HEK293 (cell line): Measurements from ENCODE around the gene IL9.

Experiments used
- CTCF ChIA-PET: fragments of 350-600 bp; formaldehyde crosslinking; extraction: SDS; loops from one replicate; lab custom pipeline; 2021; ENCODE audit warnings: antibody characterized with exemption; lab: Yijun Ruan, JAX
- POLR2A ChIA-PET: fragments of 300-600 bp; formaldehyde crosslinking; extraction: SDS; loops from one replicate; lab custom pipeline; 2020; ENCODE audit warnings: antibody characterized with exemption, inconsistent platforms; lab: Yijun Ruan, JAX
- H3K27ac ChIP-seq: fragments of 200-500 bp; sonication (Bioruptor generic); 2 replicates; pipeline ENCODE4 v1.5.1; 2014; ENCODE audit warnings: low read depth, low read length, control low read depth, inconsistent platforms; ENCODE audit errors: extremely low read depth
- H3K36me3 ChIP-seq, 2 experiments: fragments of 200-500 bp in 1 of 2; sonication (Bioruptor generic) in 1 of 2; 1 replicate in 1 of 2; 2 replicates in 1 of 2; pipeline ENCODE4 v1.5.1; 2014 to 2017; ENCODE audit warnings: inconsistent platforms in 2 of 2, low read length in 2 of 2; ENCODE audit not compliant: control insufficient read depth in 2 of 2, insufficient read depth in 1 of 2
- H3K4me1 ChIP-seq: fragments of 200-500 bp; sonication (Bioruptor generic); 2 replicates; pipeline ENCODE4 v1.5.1; 2014; ENCODE audit warnings: mild to moderate bottlenecking, low read length, inconsistent platforms; ENCODE audit not compliant: control insufficient read depth, insufficient read depth
- H3K4me3 ChIP-seq: 2 replicates; pipeline ENCODE4 v1.5.1; 2011; ENCODE audit warnings: low read depth, mild to moderate bottlenecking, control low read depth, low read length, moderate library complexity
- H3K9me3 ChIP-seq: fragments of 200-500 bp; sonication (Bioruptor generic); 2 replicates; pipeline ENCODE4 v1.5.1; 2014; ENCODE audit warnings: low read depth, low read length, inconsistent platforms; ENCODE audit not compliant: control insufficient read depth, insufficient read depth
- EGR2 ChIP-seq: fragments of 450-650 bp; formaldehyde crosslinking; IDR thresholded peaks from 2 replicates; pipeline ENCODE4 v1.5.1; 2016; ENCODE audit warnings: low read depth, missing biosample characterization, missing genetic modification characterization
- ELK4 ChIP-seq: IDR thresholded peaks from 2 replicates; pipeline ENCODE4 v1.6.1; 2011; ENCODE audit warnings: mild to moderate bottlenecking, low read depth, low read length, borderline replicate concordance
- HOXC10 ChIP-seq: sonication (generic); formaldehyde crosslinking; IDR thresholded peaks from 2 replicates; pipeline ENCODE4 v1.8.1; 2023; ENCODE audit warnings: mild to moderate bottlenecking, missing genetic modification reagents
- RBAK ChIP-seq: fragments of 450-650 bp; formaldehyde crosslinking; IDR thresholded peaks from 2 replicates; pipeline ENCODE4 v1.5.1; 2016; ENCODE audit warnings: missing biosample characterization, missing genetic modification characterization
- YY1 ChIP-seq: fragments of 450-650 bp; formaldehyde crosslinking; IDR thresholded peaks from 2 replicates; pipeline ENCODE4 v1.5.1; 2018; ENCODE audit warnings: missing biosample characterization, missing genetic modification characterization
- ZBTB48 ChIP-seq: fragments of 450-650 bp; formaldehyde crosslinking; IDR thresholded peaks from 2 replicates; pipeline ENCODE4 v1.5.1; 2016; ENCODE audit warnings: missing biosample characterization, missing genetic modification characterization
- ZFHX2 ChIP-seq: fragments of 450-650 bp; formaldehyde crosslinking; conservative IDR thresholded peaks from 2 replicates; pipeline ENCODE4 v1.5.1; 2016; ENCODE audit warnings: missing biosample characterization, missing genetic modification characterization
- ZIC2 ChIP-seq: fragments of 450-650 bp; formaldehyde crosslinking; IDR thresholded peaks from 2 replicates; pipeline ENCODE4 v1.5.1; 2016; ENCODE audit warnings: missing biosample characterization, missing genetic modification characterization
- ZNF223 ChIP-seq: fragments of 450-650 bp; formaldehyde crosslinking; IDR thresholded peaks from 2 replicates; pipeline ENCODE4 v1.5.1; 2016; ENCODE audit warnings: missing biosample characterization, missing genetic modification characterization
- ZNF341 ChIP-seq: fragments of 450-650 bp; formaldehyde crosslinking; IDR thresholded peaks from 2 replicates; pipeline ENCODE4; 2016; ENCODE audit warnings: low read depth, missing biosample characterization, missing genetic modification characterization
- ZNF555 ChIP-seq: fragments of 450-650 bp; formaldehyde crosslinking; conservative IDR thresholded peaks from 2 replicates; pipeline ENCODE4 v1.5.1; 2017; ENCODE audit warnings: missing biosample characterization, mild to moderate bottlenecking, missing genetic modification characterization, inconsistent platforms
- ZNF830 ChIP-seq: fragments of 450-650 bp; IDR thresholded peaks from 2 replicates; pipeline ENCODE4 v1.5.0; 2018; ENCODE audit warnings: missing biosample characterization, missing genetic modification characterization, low read depth, mild to moderate bottlenecking, moderate library complexity
- TF ChIP-seq, protein P1 (sequence below): fragments of 450-650 bp; formaldehyde crosslinking; IDR thresholded peaks from 2 replicates; pipeline ENCODE4 v1.5.1; 2016; ENCODE audit warnings: missing biosample characterization, missing genetic modification characterization, borderline replicate concordance
- TF ChIP-seq, protein P2 (sequence below): fragments of 450-650 bp; formaldehyde crosslinking; conservative IDR thresholded peaks from 2 replicates; pipeline ENCODE4 v1.5.1; 2016; ENCODE audit warnings: low read depth, missing biosample characterization, missing genetic modification characterization
- TF ChIP-seq, protein P3 (sequence below): fragments of 450-650 bp; formaldehyde crosslinking; IDR thresholded peaks from 2 replicates; pipeline ENCODE4 v1.5.1; 2016; ENCODE audit warnings: missing biosample characterization, missing genetic modification characterization
- TF ChIP-seq, protein P4 (sequence below): fragments of 450-650 bp; formaldehyde crosslinking; IDR thresholded peaks from 2 replicates; pipeline ENCODE4 v1.5.1; 2017; ENCODE audit warnings: missing biosample characterization, missing genetic modification characterization

Gene IL9

DNA sequence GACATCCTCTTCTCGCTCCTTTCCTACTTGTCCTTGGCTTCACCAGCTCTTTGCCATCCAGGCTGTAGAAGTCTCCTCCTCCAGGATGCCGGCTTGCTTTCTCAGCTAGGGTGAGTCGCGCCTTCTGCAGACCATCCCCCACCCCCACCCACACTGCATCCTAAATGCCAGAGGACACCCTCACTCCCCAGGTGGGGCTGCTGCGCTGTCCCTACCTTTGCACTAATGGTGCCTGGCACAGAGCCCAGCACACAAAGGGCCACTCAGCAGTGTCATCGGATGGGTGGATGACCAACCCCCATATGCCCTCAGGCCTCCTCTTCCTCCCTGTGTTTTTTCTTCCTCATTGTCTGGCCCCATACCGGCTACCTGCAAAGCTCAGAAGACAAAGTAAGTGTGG lies 14.8 kb downstream of the IL9 start:
- H3K36me3 ChIP-seq: no peaks in the 10 kb centered on the region
- TF ChIP-seq ZBTB48: no peak
- no peak for TF ChIP-seq RBAK (tag by site-specific recombination)
- TF ChIP-seq EGR2: peak; percentile 71
- no peak for TF ChIP-seq ZNF341 (tag by site-specific recombination)
- no peak for TF ChIP-seq ZNF830
- TF ChIP-seq ELK4: no peak
- peak; percentile 79 for TF ChIP-seq ZFHX2 (tag by site-specific recombination)
- no peak for TF ChIP-seq ZNF555 (tag by site-specific recombination)
- TF ChIP-seq, protein P1, sequence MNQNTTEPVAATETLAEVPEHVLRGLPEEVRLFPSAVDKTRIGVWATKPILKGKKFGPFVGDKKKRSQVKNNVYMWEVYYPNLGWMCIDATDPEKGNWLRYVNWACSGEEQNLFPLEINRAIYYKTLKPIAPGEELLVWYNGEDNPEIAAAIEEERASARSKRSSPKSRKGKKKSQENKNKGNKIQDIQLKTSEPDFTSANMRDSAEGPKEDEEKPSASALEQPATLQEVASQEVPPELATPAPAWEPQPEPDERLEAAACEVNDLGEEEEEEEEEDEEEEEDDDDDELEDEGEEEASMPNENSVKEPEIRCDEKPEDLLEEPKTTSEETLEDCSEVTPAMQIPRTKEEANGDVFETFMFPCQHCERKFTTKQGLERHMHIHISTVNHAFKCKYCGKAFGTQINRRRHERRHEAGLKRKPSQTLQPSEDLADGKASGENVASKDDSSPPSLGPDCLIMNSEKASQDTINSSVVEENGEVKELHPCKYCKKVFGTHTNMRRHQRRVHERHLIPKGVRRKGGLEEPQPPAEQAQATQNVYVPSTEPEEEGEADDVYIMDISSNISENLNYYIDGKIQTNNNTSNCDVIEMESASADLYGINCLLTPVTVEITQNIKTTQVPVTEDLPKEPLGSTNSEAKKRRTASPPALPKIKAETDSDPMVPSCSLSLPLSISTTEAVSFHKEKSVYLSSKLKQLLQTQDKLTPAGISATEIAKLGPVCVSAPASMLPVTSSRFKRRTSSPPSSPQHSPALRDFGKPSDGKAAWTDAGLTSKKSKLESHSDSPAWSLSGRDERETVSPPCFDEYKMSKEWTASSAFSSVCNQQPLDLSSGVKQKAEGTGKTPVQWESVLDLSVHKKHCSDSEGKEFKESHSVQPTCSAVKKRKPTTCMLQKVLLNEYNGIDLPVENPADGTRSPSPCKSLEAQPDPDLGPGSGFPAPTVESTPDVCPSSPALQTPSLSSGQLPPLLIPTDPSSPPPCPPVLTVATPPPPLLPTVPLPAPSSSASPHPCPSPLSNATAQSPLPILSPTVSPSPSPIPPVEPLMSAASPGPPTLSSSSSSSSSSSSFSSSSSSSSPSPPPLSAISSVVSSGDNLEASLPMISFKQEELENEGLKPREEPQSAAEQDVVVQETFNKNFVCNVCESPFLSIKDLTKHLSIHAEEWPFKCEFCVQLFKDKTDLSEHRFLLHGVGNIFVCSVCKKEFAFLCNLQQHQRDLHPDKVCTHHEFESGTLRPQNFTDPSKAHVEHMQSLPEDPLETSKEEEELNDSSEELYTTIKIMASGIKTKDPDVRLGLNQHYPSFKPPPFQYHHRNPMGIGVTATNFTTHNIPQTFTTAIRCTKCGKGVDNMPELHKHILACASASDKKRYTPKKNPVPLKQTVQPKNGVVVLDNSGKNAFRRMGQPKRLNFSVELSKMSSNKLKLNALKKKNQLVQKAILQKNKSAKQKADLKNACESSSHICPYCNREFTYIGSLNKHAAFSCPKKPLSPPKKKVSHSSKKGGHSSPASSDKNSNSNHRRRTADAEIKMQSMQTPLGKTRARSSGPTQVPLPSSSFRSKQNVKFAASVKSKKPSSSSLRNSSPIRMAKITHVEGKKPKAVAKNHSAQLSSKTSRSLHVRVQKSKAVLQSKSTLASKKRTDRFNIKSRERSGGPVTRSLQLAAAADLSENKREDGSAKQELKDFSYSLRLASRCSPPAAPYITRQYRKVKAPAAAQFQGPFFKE (tag by site-specific recombination): no peak
- TF ChIP-seq ZIC2 (tag by site-specific recombination): peak; percentile 41; the same call in 1 of the 2 replicates
- TF ChIP-seq HOXC10: no peak
- TF ChIP-seq, protein P2, sequence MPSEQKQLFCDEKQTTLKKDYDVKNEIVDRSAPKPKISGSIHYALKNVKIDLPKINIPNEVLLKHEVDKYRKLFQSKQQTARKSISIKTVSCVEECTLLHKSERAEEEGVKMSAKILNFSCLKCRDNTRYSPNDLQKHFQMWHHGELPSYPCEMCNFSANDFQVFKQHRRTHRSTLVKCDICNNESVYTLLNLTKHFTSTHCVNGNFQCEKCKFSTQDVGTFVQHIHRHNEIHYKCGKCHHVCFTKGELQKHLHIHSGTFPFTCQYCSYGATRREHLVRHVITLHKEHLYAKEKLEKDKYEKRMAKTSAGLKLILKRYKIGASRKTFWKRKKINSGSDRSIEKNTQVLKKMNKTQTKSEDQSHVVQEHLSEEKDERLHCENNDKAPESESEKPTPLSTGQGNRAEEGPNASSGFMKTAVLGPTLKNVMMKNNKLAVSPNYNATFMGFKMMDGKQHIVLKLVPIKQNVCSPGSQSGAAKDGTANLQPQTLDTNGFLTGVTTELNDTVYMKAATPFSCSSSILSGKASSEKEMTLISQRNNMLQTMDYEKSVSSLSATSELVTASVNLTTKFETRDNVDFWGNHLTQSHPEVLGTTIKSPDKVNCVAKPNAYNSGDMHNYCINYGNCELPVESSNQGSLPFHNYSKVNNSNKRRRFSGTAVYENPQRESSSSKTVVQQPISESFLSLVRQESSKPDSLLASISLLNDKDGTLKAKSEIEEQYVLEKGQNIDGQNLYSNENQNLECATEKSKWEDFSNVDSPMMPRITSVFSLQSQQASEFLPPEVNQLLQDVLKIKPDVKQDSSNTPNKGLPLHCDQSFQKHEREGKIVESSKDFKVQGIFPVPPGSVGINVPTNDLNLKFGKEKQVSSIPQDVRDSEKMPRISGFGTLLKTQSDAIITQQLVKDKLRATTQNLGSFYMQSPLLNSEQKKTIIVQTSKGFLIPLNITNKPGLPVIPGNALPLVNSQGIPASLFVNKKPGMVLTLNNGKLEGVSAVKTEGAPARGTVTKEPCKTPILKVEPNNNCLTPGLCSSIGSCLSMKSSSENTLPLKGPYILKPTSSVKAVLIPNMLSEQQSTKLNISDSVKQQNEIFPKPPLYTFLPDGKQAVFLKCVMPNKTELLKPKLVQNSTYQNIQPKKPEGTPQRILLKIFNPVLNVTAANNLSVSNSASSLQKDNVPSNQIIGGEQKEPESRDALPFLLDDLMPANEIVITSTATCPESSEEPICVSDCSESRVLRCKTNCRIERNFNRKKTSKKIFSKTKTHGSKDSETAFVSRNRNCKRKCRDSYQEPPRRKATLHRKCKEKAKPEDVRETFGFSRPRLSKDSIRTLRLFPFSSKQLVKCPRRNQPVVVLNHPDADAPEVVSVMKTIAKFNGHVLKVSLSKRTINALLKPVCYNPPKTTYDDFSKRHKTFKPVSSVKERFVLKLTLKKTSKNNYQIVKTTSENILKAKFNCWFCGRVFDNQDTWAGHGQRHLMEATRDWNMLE (tag by site-specific recombination): no peak
- TF ChIP-seq, protein P3, sequence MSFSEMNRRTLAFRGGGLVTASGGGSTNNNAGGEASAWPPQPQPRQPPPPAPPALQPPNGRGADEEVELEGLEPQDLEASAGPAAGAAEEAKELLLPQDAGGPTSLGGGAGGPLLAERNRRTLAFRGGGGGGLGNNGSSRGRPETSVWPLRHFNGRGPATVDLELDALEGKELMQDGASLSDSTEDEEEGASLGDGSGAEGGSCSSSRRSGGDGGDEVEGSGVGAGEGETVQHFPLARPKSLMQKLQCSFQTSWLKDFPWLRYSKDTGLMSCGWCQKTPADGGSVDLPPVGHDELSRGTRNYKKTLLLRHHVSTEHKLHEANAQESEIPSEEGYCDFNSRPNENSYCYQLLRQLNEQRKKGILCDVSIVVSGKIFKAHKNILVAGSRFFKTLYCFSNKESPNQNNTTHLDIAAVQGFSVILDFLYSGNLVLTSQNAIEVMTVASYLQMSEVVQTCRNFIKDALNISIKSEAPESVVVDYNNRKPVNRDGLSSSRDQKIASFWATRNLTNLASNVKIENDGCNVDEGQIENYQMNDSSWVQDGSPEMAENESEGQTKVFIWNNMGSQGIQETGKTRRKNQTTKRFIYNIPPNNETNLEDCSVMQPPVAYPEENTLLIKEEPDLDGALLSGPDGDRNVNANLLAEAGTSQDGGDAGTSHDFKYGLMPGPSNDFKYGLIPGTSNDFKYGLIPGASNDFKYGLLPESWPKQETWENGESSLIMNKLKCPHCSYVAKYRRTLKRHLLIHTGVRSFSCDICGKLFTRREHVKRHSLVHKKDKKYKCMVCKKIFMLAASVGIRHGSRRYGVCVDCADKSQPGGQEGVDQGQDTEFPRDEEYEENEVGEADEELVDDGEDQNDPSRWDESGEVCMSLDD: no peak
- no peak for TF ChIP-seq ZNF223 (tag by site-specific recombination)
- no peak for TF ChIP-seq YY1 (tag by site-specific recombination)
- TF ChIP-seq, protein P4, sequence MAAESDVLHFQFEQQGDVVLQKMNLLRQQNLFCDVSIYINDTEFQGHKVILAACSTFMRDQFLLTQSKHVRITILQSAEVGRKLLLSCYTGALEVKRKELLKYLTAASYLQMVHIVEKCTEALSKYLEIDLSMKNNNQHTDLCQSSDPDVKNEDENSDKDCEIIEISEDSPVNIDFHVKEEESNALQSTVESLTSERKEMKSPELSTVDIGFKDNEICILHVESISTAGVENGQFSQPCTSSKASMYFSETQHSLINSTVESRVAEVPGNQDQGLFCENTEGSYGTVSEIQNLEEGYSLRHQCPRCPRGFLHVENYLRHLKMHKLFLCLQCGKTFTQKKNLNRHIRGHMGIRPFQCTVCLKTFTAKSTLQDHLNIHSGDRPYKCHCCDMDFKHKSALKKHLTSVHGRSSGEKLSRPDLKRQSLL (tag by site-specific recombination): no peak
- H3K4me3 ChIP-seq: no peak overlapping the region
- H3K9me3 ChIP-seq: no peaks in the 10 kb centered on the region
- POLR2A ChIA-PET: no interaction called here
- CTCF ChIA-PET: interaction anchor here (0.5 to 2.4 kb wide), 14 partner anchors 10 to 449 kb away, joined by 3 to 11 read pairs (median 4); no protein-coding TSS in a partner anchor
- H3K4me1 ChIP-seq: peaks cover 7% of the 10 kb centered on the region
- no peak overlapping the region for H3K27ac ChIP-seq
